Panc1 (cell line): ENCODE data around the gene PATJ. TPM values are rescaled to one million over a fixed set of nuclear protein-coding genes. Genes with fewer than 3 reads are reported as not detected.

Experiments used
- ATAC-seq: fragments of 200-7000 bp; cut with Tn5 transposase; 2 replicates; pipeline ENCODE4 v1.9.1; 2020; ENCODE audit warnings: mild to moderate bottlenecking, moderate library complexity
- BruUV-seq: library from RNA; stranded (reverse); fragments of 400-500 nt; replicated peaks from 2 replicates; lab custom pipeline; 2021; lab: Mats Ljungman, UMichigan
- CTCF ChIA-PET: fragments of 300-600 bp; sonication (Branson Sonifier 250); formaldehyde crosslinking; loops from one replicate; lab custom pipeline; 2022; ENCODE audit warnings: antibody characterized with exemption; lab: Charles Lee
- POLR2A ChIA-PET: fragments of 300-600 bp; sonication (Branson Sonifier 250); formaldehyde crosslinking; loops from one replicate; lab custom pipeline; 2022; ENCODE audit warnings: antibody characterized with exemption; lab: Charles Lee
- DNase-seq: peaks from one replicate; pipeline ENCODE4 v3.0.0-alpha.2; 2010; ENCODE audit warnings: low read depth, low spot score
- H3K27ac ChIP-seq: 2 replicates; pipeline ENCODE4 v1.5.1; 2011; ENCODE audit warnings: mild to moderate bottlenecking, low read length, inconsistent platforms
- H3K27me3 ChIP-seq: fragments of 200-500 bp; sonication (Bioruptor generic); 2 replicates; pipeline ENCODE4 v1.6.0; 2014; ENCODE audit warnings: low read length, inconsistent platforms; ENCODE audit not compliant: control insufficient read depth, insufficient read depth
- H3K36me3 ChIP-seq: fragments of 200-500 bp; sonication (Bioruptor generic); 2 replicates; pipeline ENCODE4 v1.5.1; 2014; ENCODE audit warnings: inconsistent platforms, mild to moderate bottlenecking, low read length, moderate library complexity; ENCODE audit not compliant: control insufficient read depth, insufficient read depth
- H3K4me1 ChIP-seq: 2 replicates; pipeline ENCODE4 v1.5.1; 2011; ENCODE audit warnings: inconsistent platforms, mild to moderate bottlenecking, low read length, moderate library complexity; ENCODE audit not compliant: control insufficient read depth, insufficient read depth
- H3K4me3 ChIP-seq, 2 experiments: 2 replicates each; pipeline ENCODE4 v1.5.1; 2011 to 2012; ENCODE audit warnings: low read depth in 2 of 2, low read length in 2 of 2, mild to moderate bottlenecking in 2 of 2, inconsistent platforms in 1 of 2, moderate library complexity in 1 of 2
- H3K9me3 ChIP-seq: fragments of 200-500 bp; sonication (Bioruptor generic); 2 replicates; pipeline ENCODE4 v1.5.1; 2014; ENCODE audit warnings: low read depth, mild to moderate bottlenecking, inconsistent platforms, low read length, moderate library complexity; ENCODE audit not compliant: control insufficient read depth, insufficient read depth
- POLR2AphosphoS5 ChIP-seq: IDR thresholded peaks from 2 replicates; pipeline ENCODE4 v1.6.1; 2012; ENCODE audit warnings: mild to moderate bottlenecking, low read depth, low read length, moderate library complexity
- SIN3A ChIP-seq: IDR thresholded peaks from 2 replicates; pipeline ENCODE4 v1.6.1; 2012; ENCODE audit warnings: low read depth, mild to moderate bottlenecking, low read length, moderate library complexity, borderline replicate concordance; ENCODE audit not compliant: insufficient read depth
- TCF7L2 ChIP-seq: IDR thresholded peaks from 2 replicates; pipeline ENCODE4 v1.6.1; 2011; ENCODE audit warnings: mild to moderate bottlenecking, low read depth, low read length, inconsistent platforms
- in situ Hi-C: cut with HindIII; loops from 2 replicates; pipeline ENCODE4 v1.10.0; 2016; ENCODE audit warnings: low sequenced_read_pairs, low pct_unique_long_range_greater_than_20kb
- intact Hi-C: fragments of 100-400 bp; cut with micrococcal nuclease; formaldehyde crosslinking; loops from one replicate; pipeline ENCODE4 v1.10.0; 2022; ENCODE audit not compliant: unreplicated experiment
- total RNA-seq: library from RNA; stranded (reverse); gene quantifications from one replicate; pipeline ENCODE4 v1.2.1, GENCODE V29; 2021; ENCODE audit not compliant: unreplicated experiment
- TF ChIP-seq, protein P1 (sequence below): fragments of 450-650 bp; IDR thresholded peaks from 2 replicates; pipeline ENCODE4 v1.5.1; 2017; ENCODE audit warnings: mild to moderate bottlenecking
- TF ChIP-seq, protein P2 (sequence below), 2 experiments: IDR thresholded peaks; 2 replicates each; pipeline ENCODE4 v1.6.1; 2011 to 2012; ENCODE audit warnings: low read depth in 2 of 2, control low read depth in 1 of 2, low read length in 1 of 2, mild to moderate bottlenecking in 1 of 2, moderate library complexity in 1 of 2; ENCODE audit not compliant: insufficient read depth in 1 of 2

The PATJ gene
- total RNA-seq, 1 experiment from 2014 or later, result 36.2 TPM

GRCh38 chr1:62185677-62186076 lies 443.4 kb downstream of the PATJ start:
- DNase-seq, result no peak
- ChIA-PET POLR2A (no interaction called here), CTCF (no interaction called here)
- H3K9me3 ChIP-seq, result no peaks in the 10 kb centered on the region
- H3K4me3 ChIP-seq, result no peak overlapping the region
- no peak overlapping the region for H3K27ac ChIP-seq
- no peaks in the 10 kb centered on the region for H3K4me1 ChIP-seq
- intact Hi-C loops, result no loop called here
- TF ChIP-seq, protein P1, sequence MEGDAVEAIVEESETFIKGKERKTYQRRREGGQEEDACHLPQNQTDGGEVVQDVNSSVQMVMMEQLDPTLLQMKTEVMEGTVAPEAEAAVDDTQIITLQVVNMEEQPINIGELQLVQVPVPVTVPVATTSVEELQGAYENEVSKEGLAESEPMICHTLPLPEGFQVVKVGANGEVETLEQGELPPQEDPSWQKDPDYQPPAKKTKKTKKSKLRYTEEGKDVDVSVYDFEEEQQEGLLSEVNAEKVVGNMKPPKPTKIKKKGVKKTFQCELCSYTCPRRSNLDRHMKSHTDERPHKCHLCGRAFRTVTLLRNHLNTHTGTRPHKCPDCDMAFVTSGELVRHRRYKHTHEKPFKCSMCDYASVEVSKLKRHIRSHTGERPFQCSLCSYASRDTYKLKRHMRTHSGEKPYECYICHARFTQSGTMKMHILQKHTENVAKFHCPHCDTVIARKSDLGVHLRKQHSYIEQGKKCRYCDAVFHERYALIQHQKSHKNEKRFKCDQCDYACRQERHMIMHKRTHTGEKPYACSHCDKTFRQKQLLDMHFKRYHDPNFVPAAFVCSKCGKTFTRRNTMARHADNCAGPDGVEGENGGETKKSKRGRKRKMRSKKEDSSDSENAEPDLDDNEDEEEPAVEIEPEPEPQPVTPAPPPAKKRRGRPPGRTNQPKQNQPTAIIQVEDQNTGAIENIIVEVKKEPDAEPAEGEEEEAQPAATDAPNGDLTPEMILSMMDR, result no peak
- TF ChIP-seq, protein P2, sequence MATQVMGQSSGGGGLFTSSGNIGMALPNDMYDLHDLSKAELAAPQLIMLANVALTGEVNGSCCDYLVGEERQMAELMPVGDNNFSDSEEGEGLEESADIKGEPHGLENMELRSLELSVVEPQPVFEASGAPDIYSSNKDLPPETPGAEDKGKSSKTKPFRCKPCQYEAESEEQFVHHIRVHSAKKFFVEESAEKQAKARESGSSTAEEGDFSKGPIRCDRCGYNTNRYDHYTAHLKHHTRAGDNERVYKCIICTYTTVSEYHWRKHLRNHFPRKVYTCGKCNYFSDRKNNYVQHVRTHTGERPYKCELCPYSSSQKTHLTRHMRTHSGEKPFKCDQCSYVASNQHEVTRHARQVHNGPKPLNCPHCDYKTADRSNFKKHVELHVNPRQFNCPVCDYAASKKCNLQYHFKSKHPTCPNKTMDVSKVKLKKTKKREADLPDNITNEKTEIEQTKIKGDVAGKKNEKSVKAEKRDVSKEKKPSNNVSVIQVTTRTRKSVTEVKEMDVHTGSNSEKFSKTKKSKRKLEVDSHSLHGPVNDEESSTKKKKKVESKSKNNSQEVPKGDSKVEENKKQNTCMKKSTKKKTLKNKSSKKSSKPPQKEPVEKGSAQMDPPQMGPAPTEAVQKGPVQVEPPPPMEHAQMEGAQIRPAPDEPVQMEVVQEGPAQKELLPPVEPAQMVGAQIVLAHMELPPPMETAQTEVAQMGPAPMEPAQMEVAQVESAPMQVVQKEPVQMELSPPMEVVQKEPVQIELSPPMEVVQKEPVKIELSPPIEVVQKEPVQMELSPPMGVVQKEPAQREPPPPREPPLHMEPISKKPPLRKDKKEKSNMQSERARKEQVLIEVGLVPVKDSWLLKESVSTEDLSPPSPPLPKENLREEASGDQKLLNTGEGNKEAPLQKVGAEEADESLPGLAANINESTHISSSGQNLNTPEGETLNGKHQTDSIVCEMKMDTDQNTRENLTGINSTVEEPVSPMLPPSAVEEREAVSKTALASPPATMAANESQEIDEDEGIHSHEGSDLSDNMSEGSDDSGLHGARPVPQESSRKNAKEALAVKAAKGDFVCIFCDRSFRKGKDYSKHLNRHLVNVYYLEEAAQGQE (IDR thresholded peaks at IDR 0.05; ENCODE audit: insufficient read depth in 1 of 2, low read depth in 2 of 2, low read length in 1 of 2), result no peak
- ATAC-seq, result no peak
- no TSS peak for BruUV-seq
- H3K27me3 ChIP-seq, result no peaks in the 10 kb centered on the region
- in situ Hi-C loops, result no loop called here
- H3K36me3 ChIP-seq, result no peaks in the 10 kb centered on the region

DNA sequence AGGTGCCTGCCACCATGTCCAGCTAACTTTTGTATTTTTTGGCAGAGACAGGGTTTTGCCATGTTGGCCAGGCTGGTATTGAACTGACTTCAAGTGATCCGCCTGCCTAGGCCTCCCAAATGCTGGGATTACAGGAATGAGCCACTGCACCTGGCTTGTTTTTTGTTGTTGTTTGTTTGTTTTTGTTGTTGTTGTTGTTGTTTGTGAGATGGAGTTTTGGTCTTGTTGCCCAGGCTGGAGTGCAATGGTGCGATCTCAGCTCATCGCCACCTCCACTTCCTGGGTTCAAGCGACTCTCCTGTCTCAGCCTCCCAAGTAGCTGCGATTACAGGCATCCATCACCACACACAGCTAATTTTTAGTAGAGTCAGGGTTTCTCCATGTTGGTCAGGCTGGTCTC lies 445.3 kb downstream of the PATJ start:
- in situ Hi-C loops, result no loop called here
- no peak overlapping the region for H3K4me3 ChIP-seq
- intact Hi-C loops, result no loop called here
- TF ChIP-seq TCF7L2, result no peak
- TF ChIP-seq, protein P1, result no peak
- no peak for TF ChIP-seq POLR2AphosphoS5
- TF ChIP-seq SIN3A, result no peak
- TF ChIP-seq, protein P2 (IDR thresholded peaks at IDR 0.05; ENCODE audit: insufficient read depth in 1 of 2, low read depth in 2 of 2, low read length in 1 of 2), result no peak
- H3K27me3 ChIP-seq, result no peaks in the 10 kb centered on the region
- no peaks in the 10 kb centered on the region for H3K36me3 ChIP-seq
- no peaks in the 10 kb centered on the region for H3K4me1 ChIP-seq
- H3K9me3 ChIP-seq, result no peaks in the 10 kb centered on the region
- ATAC-seq, result no peak
- ChIA-PET POLR2A (no interaction called here), CTCF (no interaction called here)
- no TSS peak for BruUV-seq
- no peak overlapping the region for H3K27ac ChIP-seq
- no peak for DNase-seq
